ENCODE measurements around the gene ARL4A.

Gene ARL4A

DNA sequence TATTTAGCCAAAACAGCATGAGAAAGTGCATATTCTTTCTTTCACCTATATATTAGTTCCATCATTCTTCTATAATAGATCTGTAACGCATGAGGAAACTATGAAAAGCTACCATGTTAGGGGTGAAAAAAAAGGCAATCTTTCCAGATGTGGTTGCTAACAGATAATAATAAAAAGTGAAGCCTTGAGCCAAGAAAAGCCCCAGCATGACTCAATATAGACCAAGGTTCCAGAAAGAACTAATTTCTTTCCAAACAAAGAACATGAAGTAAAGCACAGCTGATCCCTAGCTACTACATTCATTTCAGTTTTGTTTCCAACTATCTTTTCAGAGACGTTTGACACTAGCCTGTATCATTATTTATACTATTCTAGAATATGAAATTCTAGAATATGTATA, 16.4 kb downstream of the ARL4A start:
- DNase-seq = no peak

DNA sequence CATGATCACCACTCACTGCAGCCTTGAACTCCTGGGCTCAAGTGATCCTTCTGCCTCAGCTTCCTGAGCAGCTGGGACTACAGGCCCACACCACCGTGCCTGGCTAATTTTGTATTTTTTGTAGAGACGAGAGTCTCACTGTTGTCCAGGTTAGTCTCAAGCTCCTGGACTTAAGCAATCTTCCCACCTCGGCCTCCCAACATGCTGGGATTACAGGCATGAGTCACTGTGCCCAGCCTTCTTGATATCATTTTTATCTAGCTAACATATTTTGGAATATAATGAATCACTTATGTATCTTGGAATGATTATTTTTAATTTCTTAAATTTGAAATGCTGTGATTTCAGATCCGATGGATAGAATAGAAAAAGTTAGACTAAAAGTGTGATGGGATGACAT, 18.4 kb downstream of the ARL4A start:
- no peak for DNase-seq

DNA sequence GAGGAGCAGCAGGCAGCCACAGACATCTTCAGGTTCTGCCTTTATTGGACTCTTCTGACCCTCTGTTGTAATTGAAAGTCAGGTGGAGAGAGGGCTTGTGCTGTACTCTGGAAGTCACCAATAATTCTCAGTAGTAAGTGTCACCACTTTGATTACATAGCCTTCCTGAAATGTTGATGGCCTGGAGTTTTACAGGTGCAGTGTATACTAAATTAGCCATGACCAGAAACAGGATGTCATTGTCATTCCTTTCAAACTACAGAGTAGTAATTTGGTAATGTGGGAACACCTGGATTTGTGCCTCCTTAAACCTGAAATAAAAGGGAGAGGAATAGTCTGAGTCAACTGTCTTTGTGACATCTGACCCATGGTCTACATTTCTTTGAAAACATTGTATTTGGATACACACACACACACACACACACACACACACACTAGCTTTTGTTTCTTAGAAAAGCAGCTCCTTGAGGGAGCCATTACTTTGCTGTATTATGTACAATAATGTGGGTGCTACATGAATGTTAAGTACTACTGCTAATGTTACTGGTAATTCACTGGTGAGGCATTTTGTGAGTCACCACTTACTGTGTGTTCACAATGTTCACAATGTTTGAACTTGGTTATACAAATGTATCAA, 19.6 kb downstream of the ARL4A start:
- DNase-seq = no peak

DNA sequence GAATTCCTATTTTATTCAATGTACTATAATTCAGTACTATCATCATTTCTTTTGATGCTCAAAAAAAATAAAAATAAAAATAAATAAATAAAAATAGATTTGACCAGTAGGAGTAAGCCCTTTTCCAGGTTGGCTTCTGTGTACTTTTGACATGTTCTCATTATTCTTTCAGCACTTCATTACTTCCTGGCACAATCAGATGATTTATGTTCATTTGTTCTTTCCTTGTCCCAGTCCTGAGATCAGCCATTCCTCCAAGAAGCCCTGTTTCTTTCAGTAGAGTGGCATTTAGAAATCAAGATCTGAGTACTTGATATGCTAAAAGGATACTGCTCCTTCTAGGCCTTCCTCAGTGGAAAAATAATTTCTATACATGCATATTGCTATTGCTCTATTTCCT, 20.9 kb downstream of the ARL4A start:
- DNase-seq = no peak

DNA sequence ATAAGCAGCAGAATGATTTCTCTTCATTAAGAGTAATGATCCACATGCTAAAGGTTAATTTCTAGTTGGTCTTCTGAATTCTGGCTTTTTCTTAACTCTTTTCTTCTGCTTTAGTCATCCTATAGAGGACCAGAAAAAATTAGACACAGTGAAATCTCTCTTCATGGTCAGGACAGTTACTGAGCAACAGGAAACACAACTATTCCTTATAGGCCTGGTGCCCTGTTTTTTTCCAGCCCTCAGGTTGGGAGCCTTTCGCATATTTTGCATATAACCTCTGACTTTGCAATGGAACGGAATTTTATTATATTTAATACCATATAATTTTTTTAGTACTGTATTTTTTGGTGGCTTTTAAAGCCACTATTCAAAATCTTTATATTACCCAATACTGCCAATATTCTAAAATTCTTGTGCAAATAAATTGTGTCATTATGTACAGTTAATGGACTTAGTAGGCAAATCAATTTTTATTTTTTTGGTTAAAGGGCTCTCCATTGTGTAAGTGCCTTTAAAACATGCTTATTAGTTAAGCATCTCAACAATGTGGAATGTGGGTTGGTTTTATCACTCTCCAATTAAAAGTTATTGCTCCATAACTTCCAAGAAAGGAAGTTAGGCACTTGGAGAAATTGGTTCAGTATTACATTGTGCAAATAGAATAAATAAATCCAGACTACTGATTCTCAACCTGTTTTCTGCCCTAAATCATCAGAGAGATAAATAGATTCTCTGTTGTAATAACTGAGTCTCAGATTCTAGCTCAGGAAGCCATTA, 22.5 kb downstream of the ARL4A start:
- no peak for DNase-seq

DNA sequence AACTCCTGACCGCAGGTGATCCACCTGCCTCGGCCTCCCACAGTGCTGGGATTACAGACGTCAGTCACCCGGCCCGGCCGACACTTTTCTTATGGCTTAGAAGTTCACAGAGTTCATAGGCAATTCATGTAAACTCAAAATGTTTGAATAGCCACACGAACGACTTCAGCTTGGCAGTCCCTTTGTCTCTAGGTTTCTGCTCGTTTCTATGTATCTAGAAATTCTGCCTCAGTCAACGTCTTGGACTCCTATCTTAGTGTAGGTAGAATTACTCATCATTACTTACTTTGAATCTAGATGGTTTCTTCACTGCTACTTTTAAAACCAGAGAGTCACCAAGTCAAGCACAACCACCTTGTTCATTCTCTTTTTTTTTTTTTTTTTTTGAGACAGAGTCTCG, 23.7 kb downstream of the ARL4A start:
- no peak for DNase-seq

DNA sequence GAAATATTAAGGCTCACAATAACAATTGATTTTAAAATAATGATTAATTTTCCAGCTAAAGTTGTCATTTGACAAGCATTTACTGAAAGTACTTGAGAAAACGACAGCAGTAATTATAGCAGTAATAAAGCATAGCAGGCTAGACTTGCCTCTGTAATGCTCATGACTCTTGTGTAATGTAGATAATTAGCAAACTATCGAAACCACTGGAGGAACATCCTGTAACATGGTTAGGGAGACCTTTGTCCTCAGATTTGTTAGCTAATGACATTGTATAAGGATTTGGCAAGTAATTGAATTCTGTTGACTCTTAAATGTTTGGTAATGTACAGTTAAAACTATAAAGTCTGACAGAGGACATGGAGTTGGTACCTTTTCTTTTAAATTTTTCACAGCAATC, 24.8 kb downstream of the ARL4A start:
- no peak for DNase-seq

DNA sequence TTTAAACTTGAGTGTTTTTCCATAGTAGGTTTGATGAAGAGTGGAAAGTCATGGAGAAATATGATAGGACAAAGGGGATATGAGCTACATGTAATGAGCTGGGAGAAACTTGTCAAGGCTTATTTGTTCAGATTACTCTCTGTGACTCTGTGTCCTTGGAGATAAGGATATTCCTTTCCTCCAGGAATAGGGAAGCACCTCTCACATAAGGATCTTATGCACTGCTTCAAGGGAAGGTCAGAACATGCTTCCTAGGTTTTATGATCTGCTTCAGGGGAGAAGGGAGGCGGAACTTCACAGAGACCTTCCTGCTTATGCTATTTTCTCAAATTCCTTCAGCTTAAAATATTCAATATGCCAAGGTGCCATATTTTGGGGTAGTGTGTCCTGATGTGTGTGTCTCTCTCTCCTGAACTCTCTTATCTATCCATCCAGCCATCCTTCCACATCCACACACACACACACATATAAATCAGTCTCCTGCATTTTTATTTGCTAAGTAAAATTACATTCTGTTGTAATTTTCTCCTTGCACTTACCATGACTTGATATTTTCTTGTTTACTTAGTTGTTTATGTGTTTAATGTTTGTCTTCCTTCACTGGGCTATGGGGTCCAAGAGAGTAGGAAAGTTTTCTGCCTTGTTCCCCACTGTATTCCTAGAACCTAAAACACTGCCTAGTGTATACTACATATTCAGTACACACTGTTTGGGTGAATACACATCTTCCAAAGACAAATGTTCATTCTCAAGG, 26.4 kb downstream of the ARL4A start:
- DNase-seq = no peak

DNA sequence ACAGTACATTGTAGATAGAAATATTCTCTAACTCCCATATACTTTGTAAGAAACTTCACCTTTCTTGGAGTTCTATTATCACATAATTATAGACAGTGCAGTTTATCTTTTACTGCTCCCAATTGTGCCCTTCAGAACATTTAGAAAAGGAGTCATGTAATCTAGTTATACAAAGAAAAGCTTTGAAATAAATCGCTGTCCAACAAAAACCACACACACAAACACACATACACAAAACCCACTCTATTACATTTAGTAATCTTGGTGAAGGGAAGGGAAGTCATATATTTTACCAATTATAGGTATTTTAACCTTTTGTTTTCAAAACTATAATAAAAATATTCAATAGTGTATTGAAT, 26.9 kb downstream of the ARL4A start:
- DNase-seq = no peak

DNA sequence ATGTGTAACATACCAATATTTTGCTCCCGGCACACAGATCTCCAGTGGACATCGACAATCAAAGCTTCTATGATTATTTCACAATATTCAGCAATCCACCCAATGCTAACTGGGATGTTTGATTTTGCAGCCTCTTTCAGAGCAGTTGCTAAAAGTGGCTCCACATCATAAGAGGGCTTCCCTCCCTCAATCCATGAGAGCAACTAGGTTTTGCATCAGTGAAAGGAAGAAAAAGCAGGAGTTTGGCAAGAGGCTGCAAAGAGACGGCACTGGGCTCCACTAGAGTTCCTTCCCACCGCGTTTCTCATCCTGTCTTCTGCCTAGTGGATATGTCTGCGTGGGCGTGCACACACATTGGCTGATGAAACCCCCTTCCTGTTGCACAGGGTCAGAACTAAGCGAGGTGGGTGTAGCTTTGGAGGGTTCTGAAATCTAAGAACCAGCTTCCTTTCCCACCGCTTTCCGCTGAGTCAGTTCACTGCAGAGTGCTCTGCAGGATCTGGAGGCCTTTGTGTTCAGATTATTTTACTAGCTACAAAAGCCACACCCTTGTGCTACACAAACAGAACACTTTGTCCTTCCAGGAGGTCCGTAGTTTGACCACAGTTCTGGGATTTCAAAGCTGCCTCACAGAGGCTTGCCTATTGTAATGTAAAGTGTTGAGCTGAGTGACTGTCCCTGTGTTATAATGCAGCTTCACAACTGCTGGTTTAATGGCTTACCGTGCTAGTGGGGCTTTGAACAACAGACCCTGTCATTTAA, 28.1 kb downstream of the ARL4A start:
- DNase-seq = peak in 12 of 14 donors; percentile 2 to 50 (median 30)

DNA sequence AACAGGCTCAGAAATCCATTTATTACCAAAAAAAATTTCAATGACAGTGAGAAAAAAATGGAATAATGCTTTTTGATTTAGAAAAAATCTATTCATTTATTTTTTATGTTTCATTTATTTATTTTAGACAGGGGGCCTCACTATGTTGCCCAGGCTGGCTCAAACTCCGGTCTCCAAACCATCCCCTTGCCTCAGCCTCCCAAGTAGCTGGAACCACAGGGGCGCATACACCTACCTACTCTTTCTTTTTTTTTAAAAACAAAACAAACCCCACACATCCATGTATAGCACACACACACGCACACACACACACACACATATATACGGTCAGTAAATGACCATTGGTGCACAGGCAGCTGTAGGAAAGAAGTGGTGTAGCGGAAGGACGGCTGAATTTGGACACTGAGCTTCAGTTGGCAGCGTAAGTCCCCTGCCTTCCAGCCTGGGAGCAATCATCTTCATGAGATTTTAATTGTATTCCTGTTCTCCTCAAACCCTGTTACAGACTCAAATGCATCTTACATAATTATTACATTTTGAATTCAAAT, 28.8 kb downstream of the ARL4A start:
- no peak for DNase-seq

DNA sequence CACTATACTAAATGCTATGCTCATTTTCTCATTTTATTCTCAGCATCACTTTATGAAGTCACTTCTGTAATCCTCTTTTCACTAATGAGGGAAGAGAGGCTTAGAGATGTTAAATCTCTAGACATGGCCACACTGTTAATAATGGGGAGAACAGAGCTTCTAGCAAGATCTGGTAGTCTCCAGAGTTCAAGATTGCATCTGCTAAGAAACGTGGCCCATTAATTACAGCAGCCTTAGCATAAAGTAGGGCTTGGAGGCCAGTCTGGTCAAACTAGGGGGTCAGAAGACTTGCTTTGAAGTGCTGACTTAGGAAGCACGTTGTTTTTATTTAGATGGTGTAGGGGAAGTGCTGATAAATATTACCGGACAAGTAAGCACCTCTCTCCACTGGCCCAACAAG, 29.3 kb downstream of the ARL4A start:
- DNase-seq = no peak

DNA sequence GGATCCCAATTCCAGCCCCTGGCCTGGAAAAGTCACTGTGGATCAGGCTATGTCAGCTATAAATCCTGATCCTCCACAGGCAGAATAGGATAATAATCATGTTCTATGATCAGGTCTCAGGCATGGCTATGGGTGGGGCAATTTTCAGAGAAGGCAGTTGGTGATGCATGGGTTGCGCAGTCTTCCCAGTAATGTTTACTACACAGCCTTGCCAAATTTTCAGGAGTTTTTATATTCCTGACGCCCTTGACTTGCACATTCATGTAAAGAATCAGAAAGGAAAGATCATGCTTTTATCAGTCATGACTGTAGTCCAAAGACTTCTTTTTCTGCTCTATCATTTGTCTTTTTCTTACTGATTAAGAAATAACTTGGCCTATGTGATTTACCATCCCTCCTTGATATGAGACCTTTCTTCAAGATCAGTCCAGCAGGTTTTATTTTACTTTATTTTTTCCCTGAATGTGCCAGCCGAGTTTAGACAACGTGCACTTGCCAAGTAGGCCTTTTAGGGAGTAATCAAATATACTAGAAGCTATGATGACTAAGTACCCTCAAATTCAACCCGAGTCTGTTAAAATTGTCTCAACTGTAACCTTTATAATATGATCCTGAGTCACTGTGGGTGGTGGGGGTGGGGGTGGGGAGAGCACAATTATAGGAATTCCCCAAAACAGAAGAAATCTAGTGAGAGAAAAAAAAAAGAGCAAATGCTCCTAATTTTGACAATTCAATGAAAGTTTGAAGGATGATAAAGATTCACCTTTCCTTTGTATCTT, 31.9 kb downstream of the ARL4A start:
- no peak for DNase-seq

DNA sequence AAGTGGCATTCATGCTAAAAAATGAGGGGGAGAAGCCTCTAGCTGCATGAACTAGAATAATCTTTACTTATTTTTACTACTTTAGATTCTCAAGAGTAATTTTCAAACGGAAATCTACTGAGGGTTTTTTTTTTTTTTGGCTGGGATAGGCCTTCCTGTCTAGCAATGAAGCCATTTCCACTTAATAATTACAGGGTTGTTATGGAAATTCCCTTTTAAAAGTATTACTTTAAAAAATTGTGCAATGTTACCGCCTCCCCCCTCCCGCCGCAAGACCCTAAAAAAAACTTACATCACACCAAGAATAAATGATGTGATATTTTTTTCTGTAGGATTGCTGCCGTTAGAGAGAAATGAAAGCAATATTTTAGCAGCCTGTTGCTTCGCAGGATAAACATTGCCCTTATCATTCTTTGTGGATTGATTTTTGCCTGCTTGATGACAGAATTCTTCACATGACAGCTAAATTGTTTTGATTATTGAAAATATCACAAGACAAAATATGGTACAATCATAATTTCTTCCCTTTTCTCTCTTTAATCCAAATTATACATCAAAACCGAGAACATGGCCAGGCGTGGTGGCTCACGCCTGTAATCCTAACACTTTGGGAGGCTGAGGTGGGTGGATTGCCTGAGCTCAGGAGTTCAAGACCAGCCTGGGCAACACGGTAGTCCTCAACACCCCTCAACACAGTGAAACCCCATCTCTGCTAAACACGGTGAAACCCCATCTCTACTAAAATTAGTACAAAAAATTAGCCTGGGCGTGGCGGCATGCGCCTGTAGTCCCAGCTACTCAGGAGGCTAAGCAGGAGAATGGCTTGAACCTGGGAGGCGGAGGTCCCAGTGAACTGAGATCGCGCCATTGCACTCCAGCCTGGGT, 32.8 kb downstream of the ARL4A start:
- no peak for DNase-seq

DNA sequence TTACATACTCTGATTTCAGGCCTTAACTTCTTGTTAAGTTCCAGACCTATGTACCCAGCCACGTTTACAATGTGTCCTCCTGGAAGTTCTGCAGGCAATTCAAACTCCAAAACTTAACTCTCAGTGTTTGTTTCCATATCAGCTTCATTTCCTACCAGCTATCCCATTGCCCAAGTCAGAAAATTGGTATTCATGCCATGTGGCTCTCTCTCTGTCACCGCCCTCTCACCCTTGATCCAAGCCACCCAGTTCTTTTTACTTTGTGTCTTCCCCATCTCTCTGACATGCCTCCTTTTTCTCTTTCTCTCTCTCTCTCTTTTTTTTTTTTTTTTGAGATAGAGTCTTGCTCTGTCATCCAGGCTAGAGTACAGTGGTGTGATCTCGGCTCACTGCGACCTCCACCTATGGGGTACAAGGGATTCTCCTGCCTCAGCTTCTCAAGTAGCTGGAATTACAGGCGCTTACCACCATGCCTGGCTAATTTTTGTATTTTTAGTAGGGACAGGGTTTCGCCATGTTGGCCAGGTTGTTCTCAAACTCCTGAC, 33.9 kb downstream of the ARL4A start:
- no peak for DNase-seq

DNA sequence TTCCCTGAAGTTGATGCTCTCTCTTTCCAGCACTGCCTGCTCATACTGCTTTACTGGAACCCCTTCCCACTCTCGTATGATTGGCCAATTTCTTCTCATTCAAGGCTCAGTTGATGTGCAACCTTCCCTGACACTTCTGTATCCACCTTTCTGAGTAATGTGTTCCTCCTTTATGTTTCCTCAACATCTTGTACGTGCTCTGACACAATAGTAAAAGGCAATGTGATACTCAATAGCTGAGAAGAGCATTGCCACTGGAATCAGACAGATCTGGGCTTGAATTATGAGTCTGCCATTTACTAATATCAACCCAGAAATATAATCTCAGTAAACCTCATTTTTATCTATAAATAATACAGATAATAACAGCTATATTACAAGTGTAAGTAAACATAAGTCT, 34.7 kb downstream of the ARL4A start:
- no peak for DNase-seq

DNA sequence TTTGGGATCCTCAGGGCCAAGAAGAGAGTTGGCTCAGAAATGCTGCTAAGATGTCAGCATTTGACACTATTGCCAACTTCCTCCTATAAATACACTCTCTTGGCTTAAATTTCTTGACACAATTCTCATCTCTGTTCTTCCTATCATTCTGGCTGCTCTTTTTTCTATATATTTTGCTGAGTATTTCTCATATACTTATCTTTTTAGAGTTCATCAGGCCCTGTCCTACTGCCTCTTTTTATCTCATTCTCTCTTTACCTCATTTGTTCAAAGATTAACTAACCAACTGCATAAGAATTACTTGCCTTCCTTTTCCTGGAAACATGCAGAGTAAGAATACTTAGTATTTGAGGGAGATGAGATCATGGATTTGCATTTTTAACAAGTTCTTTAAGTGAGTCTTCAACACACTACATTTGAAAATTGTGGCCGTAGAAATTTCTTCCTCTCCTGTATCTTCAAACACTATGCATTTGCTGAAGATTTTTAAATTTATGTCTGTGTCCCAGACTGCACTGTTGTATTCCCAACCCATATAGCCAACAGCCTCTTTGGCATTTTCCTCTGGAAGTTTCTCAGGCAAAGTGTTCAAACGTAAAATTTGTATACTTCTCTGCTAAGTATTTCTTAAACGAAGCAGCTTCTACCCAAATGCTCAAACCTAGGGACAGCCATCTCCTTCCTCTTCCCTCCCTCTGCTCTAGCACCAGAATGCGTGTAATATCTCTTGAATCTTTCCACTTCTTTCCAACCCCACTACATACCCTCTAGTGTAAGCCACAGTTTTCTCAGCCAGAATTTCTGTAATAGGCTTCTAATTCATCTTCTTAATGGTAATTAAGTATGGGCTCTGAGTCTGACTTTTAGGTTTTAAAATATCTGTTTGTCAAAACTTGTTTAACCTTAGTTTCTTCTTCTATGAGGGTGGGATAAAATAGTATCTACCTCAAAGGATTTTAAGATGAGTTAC, 35.5 kb downstream of the ARL4A start:
- no peak for DNase-seq

DNA sequence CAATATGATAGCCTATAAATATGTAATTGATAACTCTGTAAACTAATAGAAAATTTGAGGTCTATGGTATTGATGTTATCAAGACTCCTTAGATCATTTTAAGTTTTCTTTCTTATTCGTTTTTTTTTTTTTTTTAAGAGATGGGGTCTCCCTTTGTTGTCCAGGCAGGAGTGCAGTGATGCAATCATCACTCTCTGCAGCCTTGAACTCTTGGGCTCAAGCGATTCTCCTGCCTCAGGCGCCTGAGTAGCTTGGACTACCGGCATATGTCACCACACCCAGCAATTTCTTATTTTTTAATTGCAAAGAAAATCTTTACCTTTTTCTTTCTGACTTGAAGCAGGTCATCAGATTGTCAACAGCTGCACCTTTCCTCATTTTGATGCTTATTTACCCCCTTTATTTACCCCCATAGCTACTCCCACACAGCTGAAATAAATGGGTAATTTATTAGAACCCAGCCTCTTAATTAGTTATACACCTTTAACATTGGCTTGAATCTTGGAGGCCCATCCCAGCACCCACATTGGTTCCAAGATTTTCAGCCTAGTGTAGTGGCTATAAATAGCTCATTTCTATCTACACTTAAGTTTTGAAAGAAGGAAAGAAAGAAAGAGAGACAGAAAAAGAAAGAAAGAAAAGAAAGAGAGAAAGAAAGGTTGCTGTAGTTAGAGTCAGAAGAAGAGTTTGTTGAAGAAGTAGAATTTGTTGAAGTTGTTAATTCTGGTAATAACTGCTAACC, 38.3 kb downstream of the ARL4A start:
- no peak for DNase-seq

DNA sequence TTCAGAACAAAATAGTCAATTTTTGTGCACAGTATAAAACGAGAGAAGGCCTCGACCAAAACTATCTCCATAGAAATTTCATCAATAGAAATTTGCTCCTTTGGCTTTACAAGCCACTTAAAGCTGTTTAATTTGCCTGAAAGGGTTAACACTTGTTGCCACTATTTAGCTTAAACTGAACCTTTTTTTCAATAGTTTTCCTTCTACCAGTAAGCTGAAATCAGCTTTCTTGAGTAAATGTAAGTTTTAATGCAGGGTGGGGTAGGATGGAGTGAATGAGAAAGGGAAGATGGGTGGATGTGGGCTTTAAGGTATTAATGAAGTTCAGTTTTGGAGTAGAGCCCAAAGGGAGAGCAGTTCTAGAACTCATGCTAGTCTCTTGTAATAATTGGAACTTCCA, 39.5 kb downstream of the ARL4A start:
- no peak for DNase-seq
